H1 (cell line): ENCODE data around the gene CENPO.

Experiments used
- BCL11A ChIP-seq, 2 experiments: IDR thresholded peaks; one replicate each; pipeline ENCODE4 v1.6.1; 2011; ENCODE audit warnings: low read depth in 2 of 2, low read length in 2 of 2, mild to moderate bottlenecking in 2 of 2
- CHD1 ChIP-seq: IDR thresholded peaks from 2 replicates; pipeline ENCODE4 v1.6.1; 2012; ENCODE audit warnings: low read depth, low read length, improper control_type of control experiment
- CREB1 ChIP-seq: IDR thresholded peaks from 2 replicates; pipeline ENCODE4 v1.6.1; 2012; ENCODE audit warnings: inconsistent platforms
- CTCF ChIP-seq, 3 experiments: IDR thresholded peaks; 1 replicate in 2 of 3; 2 replicates in 1 of 3; pipeline versions ENCODE4 v1.5.1 to v1.6.1; 2011; ENCODE audit warnings: low read length in 3 of 3, mild to moderate bottlenecking in 3 of 3, inconsistent platforms in 2 of 3, low read depth in 1 of 3, moderate library complexity in 1 of 3; ENCODE audit not compliant: insufficient read depth in 1 of 3; ENCODE audit errors: control extremely low read depth in 1 of 3
- EGR1 ChIP-seq: IDR thresholded peaks from 2 replicates; pipeline ENCODE4 v1.6.1; 2011; ENCODE audit warnings: low read depth, low read length, borderline replicate concordance
- EP300 ChIP-seq, 2 experiments: IDR thresholded peaks; 1 replicate in 1 of 2; 2 replicates in 1 of 2; pipeline ENCODE4 v1.6.1; 2011 to 2012; ENCODE audit warnings: low read depth in 2 of 2, low read length in 2 of 2, mild to moderate bottlenecking in 2 of 2, borderline replicate concordance in 1 of 2, inconsistent platforms in 1 of 2, moderate library complexity in 1 of 2
- JUN ChIP-seq: IDR thresholded peaks from 2 replicates; pipeline ENCODE4 v1.6.1; 2011; ENCODE audit warnings: low read depth, mild to moderate bottlenecking, improper control_type of control experiment, low read length
- MAFK ChIP-seq: IDR thresholded peaks from 2 replicates; pipeline ENCODE4 v1.6.1; 2012; ENCODE audit warnings: low read depth, mild to moderate bottlenecking, improper control_type of control experiment, low read length
- MAX ChIP-seq: IDR thresholded peaks from 2 replicates; pipeline ENCODE4 v1.6.1; 2012; ENCODE audit warnings: inconsistent platforms
- POLR2A ChIP-seq, 2 experiments: IDR thresholded peaks; 1 replicate in 1 of 2; 2 replicates in 1 of 2; pipeline ENCODE4 v1.6.1; 2011; ENCODE audit warnings: low read depth in 2 of 2, low read length in 2 of 2, mild to moderate bottlenecking in 2 of 2; ENCODE audit errors: control extremely low read depth in 1 of 2
- POLR2AphosphoS5 ChIP-seq: IDR thresholded peaks from 2 replicates; pipeline ENCODE4 v1.6.1; 2011; ENCODE audit warnings: low read depth, low read length
- SIN3A ChIP-seq, 2 experiments: IDR thresholded peaks in 1 of 2; conservative IDR thresholded peaks in 1 of 2; 2 replicates each; pipeline ENCODE4 v1.6.1; 2011 to 2012; ENCODE audit warnings: low read length in 2 of 2, improper control_type of control experiment in 1 of 2, low read depth in 1 of 2, mild to moderate bottlenecking in 1 of 2
- TBP ChIP-seq: IDR thresholded peaks from 2 replicates; pipeline ENCODE4 v1.6.1; 2011; ENCODE audit warnings: low read depth, low read length, improper control_type of control experiment
- TEAD4 ChIP-seq: IDR thresholded peaks from 2 replicates; pipeline ENCODE4 v1.6.1; 2012; ENCODE audit warnings: low read depth, low read length, inconsistent platforms, mixed read lengths

GRCh38 chr2:24744356-24744755 lies 48.9 kb upstream of the CENPO start:
- TF ChIP-seq POLR2AphosphoS5 (no peak), CHD1 (no peak), CREB1 (no peak), TBP (no peak), CTCF (IDR thresholded peaks at IDR 0.05; ENCODE audit: control extremely low read depth in 1 of 3, insufficient read depth in 1 of 3, low read depth in 1 of 3, low read length in 3 of 3) (no peak), MAFK (no peak), POLR2A (IDR thresholded peaks at IDR 0.05; ENCODE audit: control extremely low read depth in 1 of 2, low read depth in 2 of 2, low read length in 2 of 2) (no peak), EP300 (IDR thresholded peaks at IDR 0.05; ENCODE audit: borderline replicate concordance in 1 of 2, low read depth in 2 of 2, low read length in 2 of 2) (no peak), MAX (no peak), JUN (no peak), BCL11A (IDR thresholded peaks at IDR 0.05; ENCODE audit: low read depth in 2 of 2, low read length in 2 of 2) (no peak), TEAD4 (no peak), SIN3A (conservative IDR thresholded peaks at IDR 0.05 in 1 of 2, IDR thresholded peaks at IDR 0.05 in 1 of 2; ENCODE audit: low read depth in 1 of 2, low read length in 2 of 2) (no peak), EGR1 (no peak)
